ENCODE measurements around the gene WDR77.

Gene WDR77

DNA sequence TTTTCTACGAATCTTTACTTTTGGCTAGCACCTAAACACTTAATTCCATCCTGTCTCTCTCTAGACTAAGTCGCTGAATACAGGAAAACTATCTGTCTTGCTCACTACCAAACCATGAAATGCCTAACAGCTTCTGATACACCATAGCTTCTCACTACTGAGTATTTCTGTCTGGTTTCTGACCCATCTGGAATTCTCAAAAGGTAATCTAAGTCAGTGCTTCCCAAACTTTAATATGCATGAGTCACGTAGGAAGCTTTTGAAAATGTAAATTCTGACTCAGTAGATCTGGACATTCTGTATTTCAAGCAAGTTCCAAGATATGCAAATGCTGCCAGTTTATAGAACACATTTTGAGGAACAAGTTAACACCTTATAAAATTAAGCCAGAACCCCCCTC lies 12.3 kb downstream of the WDR77 start:
- DNase-seq (ENCODE audit: low spot score), result peak; percentile 11

DNA sequence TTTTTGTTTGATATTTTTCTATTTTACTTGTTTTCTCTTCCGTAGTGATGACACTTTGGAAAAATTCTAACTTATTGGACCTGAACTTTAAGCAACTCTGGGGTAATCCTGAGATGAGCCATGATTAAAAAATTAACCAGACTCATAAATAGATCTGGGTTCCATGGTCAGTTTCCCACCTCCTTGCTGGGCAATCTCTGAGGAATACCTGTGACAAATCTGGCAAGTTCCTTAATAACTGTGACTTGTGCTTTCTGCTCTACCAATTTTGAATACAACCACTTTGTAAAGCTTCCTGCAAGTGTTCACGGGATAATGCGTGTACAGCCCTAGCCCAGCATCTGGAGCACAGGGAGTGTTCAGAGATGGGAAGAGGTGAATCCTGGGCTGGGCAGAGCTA lies 24.8 kb downstream of the WDR77 start:
- no peak for DNase-seq (ENCODE audit: low spot score)

DNA sequence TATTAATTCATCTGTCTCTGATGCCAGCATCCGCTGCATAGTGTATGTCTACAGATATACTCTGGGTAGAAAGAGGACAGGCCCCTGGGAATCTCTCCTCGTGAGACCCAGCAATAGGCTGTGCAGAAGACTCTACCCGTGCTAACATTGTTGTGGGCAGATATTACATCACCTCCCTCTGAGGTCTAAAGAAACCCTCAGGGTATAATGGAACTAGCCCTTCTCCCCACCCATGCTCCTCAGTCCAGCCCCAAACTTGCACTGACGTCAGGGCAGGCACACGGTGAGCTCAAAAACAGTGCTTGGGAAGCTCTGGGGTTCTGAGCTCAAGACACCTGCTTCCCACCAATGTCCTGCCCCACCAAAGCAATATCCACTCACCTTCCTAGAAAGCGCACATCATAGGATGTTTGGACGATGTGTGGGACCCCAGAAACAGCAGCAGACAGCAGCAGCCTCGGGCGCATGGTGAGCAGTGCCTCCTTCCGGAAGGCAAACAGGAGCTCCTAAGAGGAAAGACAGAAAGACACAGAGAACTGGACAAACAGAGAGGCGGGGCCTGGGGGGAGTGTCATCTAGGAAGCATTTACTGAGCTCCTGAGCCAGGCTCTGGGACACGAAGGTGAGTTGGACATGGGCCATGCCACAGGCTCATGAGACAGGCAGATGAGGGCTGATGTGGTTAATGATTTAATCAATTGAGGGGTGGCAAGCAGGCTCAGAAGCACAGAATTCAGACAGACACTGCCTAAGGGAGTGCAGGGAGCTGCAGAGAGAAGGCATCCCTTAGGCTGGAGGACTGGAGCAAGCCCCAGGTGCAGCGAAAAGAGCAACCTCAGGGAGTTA lies 26.3 kb downstream of the WDR77 start:
- DNase-seq (ENCODE audit: low spot score), result no peak

DNA sequence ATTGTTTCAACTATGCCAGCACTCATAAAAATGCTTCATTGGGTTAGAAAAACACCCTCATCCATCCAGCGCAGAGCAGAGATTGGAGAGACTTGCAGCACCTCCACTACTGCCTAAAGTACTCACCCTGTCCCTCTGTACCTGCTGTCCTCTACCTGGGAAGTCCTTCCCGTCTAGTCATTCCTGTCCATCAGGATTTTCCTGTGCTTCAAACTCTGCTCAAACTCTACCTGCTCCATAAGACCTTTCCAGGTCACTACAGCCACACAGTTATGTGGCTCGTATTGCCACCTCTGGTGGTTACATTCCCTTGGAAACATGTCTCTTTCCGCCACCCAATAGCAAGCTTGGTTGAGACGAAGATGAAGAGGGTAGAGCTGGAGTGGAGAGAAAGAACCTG lies 28.7 kb downstream of the WDR77 start:
- no peak for DNase-seq (ENCODE audit: low spot score)

DNA sequence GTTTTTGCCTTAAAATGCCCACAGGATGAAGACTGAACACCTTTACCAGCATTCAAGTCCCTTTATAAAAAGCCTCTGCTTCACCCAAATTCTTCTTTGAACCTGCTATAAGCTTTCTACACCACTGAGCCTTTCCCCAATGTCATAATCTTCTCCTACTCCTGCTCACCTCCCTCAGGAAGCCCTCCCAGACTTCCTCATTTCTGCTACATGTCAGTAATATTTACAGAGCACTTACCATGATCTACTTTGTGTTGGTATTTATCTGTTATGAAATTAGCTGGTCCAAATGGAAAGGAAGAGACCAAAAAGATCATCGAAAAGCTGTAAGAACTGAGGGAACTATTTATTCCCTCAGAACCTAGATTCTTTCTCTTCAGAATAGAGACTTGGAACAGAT lies 30.0 kb downstream of the WDR77 start:
- DNase-seq (ENCODE audit: low spot score), result no peak

DNA sequence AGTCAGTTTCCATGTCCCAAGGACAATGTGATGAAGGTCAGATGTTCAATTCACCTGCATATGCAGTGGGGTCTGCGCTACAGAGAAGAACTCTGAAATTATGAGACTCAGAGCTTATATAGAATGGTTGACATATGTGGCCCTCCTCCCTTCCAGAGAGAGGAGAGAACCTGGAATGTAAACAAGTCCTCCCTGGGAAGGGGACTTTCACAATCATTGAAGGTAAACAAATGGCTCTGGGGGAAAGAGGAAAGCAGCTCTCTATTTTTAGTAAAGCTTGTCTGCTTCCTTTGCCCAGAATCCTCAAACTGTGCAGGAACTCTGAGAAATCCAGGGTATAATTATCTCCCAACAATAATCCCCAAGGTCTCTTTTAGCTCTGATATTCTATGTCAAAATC lies 31.3 kb downstream of the WDR77 start:
- DNase-seq (ENCODE audit: low spot score), result peak; percentile 57

DNA sequence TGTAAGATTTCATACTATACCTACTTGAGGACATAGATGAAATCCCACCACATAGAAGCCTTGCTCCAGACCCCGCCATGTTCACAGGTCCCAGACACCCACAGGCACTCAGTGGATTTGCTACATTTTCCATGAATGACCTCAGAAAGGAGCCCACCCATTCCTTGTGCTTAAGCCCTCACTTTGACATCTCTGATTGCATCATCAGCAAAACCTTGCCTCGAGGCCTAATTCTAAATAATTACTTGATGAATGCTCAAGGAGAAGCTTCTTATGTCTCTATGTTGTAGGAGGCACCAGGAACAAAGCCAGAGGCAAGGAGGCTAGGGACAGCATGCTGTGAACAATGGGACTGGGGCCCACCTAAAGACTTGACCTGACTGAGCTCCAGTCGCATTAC lies 33.6 kb downstream of the WDR77 start:
- no peak for DNase-seq (ENCODE audit: low spot score)

DNA sequence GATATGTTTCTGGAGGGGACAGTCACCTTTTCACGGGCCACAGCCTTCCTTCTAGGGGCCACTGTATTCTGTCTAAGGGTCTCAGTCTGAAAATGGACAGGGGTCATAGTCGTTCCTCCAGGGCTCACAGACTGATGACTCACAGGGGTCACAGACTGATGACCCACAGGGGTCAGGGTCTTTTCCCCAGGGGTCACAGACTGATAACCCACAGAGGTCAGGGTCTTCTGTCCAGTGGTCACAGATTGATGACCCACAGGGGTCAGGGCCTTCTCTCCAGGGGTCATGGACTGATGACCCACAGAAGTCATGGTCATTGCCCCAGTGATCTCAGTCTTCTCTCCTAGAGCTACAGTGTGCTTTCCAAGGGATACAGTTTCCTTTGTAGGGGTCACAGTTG lies 34.3 kb downstream of the WDR77 start:
- no peak for DNase-seq (ENCODE audit: low spot score)

DNA sequence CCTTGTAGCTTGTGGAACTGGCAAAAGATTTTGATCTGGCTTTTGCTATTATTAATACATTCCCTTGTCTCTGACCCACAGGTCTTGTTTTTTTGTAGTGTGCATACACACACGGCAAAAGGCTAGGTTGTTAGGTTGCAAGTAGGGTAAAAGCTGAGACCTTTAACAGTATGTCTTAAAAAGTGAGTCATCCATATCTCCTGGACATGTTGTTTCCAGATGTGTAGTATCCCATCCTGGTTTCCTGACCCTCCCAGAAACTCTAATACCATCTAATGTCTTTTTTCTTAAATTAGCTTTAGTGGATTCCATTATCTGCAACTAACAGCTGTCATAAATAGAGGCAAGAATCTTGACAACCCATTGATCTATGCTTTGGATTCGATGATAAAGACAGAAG lies 36.2 kb downstream of the WDR77 start:
- no peak for DNase-seq (ENCODE audit: low spot score)

DNA sequence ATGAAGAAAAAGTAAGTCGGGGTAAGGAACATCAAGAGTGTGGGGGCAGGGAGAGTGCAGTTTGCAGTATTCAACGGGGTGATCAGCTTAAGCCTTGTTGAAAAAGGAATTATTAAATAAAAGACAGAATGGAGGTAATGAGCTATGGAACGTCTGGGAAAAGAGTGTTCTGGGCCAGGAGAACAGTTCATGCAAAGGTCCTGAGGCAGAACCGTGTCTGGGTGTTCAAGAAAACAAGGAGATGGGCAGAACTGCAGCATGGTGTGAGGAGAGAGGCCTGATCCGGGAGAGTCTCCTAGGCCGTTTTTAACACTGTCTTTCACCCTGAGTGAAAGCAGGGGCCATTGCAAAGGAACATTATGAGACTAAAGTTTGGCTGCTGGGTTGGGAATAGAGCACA lies 41.8 kb downstream of the WDR77 start:
- DNase-seq (ENCODE audit: low spot score), result no peak

DNA sequence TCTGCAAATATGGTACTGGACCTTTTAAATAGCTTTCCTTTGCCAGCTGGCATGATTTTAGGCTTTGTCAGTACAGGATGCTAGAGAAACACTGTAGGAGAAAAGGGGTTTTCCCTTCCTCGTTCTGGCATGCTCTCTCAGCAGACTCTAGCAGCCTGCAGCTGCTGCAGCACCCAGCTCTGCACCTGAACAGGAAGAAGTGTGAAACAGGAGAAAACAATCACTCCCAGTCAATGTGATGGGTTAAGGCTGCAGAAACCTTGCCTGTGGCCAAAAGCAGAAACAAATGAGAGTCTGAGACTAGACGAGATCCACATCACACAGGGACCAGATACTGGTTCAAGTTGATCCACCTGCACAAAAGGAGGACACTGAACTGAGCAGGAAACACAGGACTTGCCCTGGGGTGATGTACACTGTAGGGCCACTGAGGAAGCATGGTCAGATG lies 42.7 kb downstream of the WDR77 start:
- no peak for DNase-seq (ENCODE audit: low spot score)

DNA sequence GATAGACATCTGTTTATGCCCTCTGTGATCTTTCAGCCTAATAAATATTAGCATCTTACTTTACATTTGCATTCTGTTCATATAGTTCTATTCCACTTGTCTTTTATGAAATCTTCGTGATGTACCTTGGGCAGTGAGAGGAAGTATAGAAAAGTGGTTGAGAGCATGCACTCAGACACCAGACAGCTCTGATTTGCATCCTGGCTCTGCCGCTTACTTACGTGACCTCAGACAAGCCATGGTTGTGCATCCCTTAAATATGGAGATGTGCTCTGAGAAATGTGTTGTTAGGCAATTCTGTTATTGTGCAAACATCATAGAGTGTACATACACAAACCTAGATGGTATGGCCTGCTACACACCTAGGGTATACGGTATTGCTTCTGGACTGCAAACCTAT lies 44.5 kb downstream of the WDR77 start:
- DNase-seq (ENCODE audit: low spot score), result no peak

DNA sequence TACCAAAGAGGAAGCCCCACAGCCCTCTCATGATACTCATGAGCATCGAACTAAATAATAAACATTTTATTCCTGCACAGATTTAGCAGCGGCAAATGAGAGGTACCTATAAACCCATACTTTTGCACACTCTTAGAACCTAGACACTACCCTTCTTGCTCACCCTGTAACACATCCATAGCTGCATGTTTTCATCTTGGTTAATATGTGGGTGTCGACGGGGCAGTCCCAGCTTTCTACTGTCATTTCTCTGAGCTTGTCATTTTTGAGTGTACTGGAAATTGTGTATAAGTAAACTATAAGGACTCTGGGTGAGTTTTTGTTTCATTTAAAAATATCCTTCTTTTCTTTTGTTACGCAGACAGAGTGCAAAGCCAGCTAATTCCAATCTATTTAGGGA lies 47.0 kb downstream of the WDR77 start:
- no peak for DNase-seq (ENCODE audit: low spot score)

DNA sequence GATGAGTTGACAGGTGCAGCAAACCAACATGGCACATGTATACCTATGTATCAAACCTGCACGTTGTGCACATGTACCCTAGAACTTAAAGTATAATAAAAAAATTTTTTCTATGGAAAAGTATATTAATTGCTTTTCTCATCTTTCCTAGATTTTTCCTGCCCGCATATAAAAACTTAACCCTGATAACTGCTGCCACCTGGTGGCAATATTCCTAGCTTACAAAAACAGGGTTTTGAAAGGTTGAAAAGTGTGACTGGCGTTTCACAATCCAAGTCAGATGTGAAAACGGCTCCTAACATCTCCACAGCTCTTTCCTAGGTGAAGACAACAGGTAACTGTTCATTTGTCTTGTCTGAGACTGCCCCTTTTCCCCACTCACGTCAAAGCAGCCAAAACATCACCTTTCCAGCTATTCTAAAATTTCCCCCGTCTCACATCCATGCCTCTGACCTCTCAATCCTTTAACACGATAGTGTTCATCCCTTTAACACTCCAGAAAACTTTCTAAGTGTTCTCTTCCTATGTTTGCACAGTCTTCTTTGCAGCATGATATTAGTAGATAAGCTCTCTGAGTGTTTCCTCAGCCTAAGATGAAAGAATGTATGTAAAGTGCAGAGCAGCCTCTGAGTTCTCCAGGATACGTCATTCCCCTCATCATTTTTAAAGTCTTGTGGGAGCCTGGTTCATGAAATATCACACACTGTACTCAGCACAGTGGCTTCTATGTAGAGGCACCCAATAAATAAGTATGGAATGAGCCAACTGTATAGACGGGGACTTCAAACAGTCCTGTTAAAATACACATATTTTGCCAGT lies 49.1 kb downstream of the WDR77 start:
- peak; percentile 49 for DNase-seq (ENCODE audit: low spot score)

DNA sequence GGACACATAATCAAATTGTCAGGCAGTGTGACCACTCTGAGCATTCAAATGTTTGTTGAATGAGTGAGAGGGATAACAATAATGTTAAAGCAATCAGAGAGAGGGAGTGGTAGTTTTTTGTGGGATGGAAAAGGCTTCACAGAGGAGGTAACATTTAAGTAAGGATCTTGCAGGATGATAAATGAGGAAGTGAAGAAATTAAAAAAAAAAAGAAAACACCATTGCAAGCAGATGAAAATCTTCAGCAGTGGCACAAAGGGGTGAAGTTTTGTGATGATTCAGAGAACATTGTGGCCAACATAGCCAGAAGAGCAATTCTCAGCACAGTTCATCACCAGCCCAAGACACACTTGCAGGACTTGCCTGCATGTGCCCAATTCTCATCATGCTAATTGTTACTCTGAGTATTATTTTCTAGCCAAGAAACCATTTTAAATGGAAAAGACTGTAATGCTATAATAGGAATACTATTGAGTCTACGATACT lies 56.6 kb downstream of the WDR77 start:
- no peak for DNase-seq (ENCODE audit: low spot score)

DNA sequence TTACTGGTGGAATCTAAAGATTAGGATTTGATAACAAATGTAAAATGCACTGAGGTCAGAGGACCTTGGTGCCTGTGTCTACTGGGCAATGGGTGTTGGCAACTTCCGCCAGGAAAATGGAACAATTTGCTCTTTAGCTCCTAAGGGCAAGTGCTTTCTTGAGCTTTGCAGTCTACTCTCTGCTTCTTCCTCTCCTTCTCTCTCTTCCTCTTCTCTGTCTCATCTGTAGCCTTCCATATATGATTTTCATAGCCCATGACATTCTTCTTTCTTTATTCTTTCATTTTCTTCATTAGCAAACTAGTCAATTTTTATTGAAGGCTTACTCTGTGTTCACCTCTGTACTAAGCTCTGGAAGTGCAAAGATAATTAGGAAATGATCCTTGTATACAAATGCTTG lies 57.0 kb downstream of the WDR77 start:
- DNase-seq (ENCODE audit: low spot score), result no peak

Measured in AG08396 (cell line).